ENCODE data around the gene CDC45.

The CDC45 gene

DNA sequence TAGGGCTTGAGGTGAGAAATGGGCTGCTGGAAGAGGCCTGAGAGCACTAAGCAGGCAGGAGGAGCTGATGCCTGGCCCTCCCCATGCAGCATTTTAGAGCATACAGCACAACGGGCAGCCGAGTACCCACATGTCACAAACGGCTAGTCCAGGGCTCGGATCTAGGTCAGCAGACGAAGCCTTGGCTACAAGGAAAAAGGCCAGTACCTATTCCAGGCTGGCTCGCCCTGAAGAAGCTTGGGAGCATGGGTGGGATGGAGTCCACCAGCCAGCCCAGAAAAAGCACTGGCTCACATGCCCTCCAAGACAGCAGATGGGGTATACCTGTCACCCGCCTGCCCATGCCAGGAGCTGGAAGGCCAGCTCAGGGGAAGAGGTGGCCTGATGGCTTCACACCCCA lies 10.3 kb upstream of the CDC45 start:
- no peak for DNase-seq

GRCh38 chr22:19470010-19470409 lies 9.7 kb upstream of the CDC45 start:
- DNase-seq: no peak

DNA sequence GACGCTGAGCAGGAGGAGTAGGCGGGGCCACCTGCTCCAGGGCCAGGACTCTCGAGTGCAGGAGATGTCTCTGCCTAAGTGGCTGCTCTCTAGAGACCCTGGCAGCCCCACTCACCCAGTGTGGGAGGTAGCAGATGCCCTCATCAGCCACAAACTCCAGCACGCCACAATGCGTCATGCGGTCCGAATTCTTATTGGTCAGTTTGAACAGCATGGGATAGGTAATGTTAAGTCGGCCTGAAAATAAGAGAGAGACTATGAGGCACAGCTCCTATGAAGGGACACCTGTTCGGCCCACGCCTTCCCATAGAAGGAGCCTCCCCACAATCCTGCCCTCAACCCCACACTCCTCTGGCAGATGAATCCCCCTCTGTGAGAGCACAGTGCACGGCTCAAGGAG lies 8.1 kb upstream of the CDC45 start:
- DNase-seq: no peak

- no peak for DNase-seq
These were observed 7.5 kb upstream of the CDC45 start for GRCh38 chr22:19472233-19472632.

- no peak for DNase-seq
These were observed 6.1 kb upstream of the CDC45 start for GRCh38 chr22:19473578-19473977.

DNA sequence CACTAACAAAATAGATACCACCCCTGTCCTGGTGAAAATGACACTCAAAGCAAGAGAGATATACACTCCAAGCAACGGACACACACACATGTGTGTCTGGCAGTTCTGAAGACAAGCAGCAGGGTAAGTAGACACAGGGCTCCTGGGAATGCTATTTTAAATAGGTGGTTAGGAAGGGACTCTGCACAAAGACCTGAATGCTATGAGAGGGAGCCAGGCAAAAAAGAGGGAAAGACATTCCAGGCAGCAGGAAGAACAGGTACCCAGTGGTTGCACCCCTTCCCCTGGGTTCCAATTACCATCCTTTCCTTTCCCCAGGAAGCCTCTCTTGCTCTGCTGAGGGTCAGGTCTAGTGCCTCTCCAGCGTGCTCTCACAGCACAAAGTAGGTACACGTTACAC lies 3.7 kb upstream of the CDC45 start:
- DNase-seq: no peak

DNA sequence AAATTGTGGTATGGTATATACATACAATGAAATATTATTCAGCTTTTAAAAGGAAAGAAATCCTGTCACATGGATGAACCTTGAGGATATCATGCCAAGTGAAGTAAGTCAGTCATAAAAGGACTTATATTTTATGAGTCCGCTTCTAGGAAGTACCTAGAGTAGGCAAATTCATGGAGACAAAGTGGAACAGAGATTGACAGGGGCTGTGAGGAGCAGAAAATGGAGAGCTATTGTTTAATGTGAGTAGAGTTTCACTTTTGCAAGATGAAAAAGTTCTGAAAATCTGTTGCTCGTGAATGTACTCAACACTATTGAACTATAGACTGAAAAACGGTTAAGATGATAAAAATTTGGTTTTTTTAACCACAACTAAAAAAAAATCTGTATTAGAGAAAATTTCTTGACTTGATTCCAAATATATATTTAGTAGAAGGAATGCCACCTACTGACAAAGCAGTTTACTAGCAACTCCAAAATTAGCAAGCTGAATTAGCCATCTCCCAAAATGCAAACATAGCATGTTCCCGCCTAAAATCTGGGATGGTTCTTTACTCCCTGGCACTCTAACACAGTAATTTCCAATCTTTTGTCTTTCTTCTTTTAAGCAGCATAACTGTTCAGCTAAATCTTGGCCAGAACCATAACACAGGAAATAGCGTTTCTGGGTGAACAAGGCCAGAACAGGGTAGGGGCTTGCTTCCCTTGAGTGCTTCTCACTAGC lies 2.2 kb upstream of the CDC45 start:
- DNase-seq: no peak

- no peak for DNase-seq
These were observed 1.4 kb upstream of the CDC45 start for GRCh38 chr22:19478045-19478900.

DNA sequence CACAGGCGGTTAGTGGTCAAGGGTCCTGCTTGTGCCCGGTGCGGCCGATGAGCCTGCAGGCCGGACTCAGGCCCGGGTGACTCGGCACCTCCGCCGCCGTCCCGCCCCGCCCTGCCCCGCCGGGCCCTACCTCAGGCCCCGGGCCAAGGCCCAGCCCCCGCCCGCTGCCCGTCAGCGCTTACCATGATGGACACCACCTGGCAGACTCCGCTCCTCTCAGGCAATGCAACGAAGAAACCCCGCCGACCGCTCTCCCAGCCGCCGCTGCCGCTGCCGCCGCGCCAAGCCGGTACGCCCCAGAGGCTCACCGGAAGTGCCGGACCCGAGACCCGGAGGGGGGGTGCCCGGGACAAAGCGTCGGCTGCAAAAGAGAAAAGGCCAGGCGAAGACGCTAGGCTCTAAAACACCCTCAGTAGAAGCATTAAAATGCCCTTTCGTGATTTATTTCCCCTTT lies 792 bp upstream of the CDC45 start, which contains the start of gene UFD1:
TSS of gene UFD1 (minus strand) at position 293 of the 454 bp plus-strand sequence. CDS start at position 185, 108 bp downstream.
- DNase-seq: peak; percentile 56

- no peak for DNase-seq
These were observed 451 bp downstream of the CDC45 start for GRCh38 chr22:19480173-19480568.

GRCh38 chr22:19480789-19481188 lies 1.1 kb downstream of the CDC45 start:
- DNase-seq: no peak

DNA sequence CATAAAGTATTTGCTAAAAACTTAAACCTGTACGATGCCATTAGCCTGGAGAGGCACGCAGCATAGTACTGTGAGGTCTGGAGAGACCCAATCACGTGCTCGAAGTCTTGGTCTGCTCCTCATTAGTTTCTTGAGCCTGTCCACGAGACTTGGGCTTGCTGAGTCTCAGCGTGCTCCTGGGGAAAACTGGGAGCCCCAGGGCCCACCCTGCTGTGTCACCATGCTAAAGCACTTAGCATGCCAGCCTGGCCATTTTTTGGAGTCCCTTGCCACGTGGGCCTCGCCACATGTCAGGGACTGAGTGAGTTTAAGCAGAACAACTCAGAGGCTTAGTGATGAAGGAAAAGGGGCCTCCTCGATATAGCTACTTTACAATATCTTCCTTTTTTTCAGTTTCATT lies 2.6 kb downstream of the CDC45 start:
- no peak for DNase-seq

DNA sequence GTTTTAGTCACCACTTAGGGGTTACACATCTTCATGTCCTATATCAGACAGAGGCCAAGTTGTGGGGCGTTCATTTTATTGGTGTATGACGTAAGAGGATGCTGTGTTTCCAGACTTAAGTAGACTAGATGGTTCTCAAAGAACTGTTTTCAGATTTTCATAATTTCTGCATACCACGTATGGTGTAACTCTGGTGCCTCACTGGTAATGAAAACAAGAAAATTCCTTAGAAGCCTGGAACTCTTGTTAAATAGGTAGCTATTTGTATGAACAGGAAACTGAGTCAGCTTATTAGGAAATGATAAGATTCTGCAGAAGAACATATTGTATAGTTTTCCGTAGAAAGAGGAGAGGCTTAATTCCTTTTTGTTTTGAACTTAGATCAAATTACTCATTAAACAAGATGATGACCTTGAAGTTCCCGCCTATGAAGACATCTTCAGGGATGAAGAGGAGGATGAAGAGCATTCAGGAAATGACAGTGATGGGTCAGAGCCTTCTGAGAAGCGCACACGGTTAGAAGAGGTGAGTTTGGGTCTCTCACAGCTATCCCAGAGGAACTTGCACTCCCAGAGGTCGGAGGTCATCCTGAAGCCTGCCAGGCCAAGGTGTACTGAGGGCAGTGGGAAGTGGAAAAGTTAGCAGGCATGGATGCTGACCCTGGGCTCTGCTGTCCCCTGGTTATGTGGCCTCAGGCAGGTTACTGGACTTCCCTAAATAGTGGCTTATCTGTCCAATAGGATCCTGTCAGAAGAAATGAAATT lies 3.9 kb downstream of the CDC45 start:
- no peak for DNase-seq

DNA sequence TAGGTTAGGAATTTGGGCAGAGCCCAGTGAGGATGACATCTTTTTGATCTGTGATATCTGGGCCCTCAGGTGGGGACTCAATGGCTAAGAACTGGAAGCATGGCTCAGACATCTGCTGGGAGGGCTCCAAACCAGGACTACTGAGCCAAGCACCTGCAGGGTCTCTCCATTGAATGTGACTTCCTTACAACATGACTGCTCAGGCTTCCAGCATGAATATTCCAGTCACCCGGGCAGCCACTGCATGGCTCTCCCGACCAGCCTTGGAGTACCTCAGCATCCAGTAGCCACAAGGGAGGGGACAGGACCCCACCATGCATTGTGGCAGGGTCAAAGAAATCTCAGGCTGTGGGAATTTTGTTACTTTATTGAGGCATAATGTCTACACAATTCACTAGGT lies 8.6 kb downstream of the CDC45 start:
- DNase-seq: no peak

- no peak for DNase-seq
These were observed 9.4 kb downstream of the CDC45 start for GRCh38 chr22:19488884-19489843.

GRCh38 chr22:19490628-19491230 lies 11.0 kb downstream of the CDC45 start:
- no peak for DNase-seq

DNA sequence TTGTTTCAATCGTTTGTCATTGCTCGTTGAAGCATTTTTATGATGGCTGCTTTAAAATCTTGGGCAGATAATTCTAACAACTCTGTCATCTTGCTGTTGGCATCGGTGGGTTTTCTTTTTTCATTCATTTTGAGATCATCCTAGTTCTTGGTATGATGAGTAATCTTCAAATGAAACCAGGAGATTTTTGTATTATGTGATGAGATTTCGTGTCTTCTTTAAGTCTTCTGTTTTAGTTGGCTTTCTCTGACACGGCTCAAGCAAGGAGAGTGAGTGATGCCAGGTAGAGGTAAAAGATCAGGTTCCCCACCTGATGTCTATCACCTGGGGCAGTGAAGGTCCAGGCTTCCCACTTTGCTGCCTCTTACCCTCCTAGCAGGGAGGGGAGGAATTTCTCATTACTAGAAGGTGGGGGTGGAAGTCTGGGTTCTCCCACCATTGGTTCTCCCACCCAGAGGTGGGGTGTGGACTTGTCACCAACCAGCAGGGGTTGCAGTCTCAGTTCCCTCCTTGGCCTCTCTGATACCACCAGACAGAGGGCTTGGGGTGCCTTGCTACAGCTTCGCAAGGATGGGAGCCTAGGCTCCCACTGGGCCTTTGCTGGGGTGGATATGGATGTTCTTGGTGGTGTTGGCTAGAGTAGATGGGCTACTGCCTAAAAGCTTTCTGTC lies 12.9 kb downstream of the CDC45 start:
- DNase-seq: no peak

- DNase-seq: no peak
These were observed 14.4 kb downstream of the CDC45 start for GRCh38 chr22:19494001-19494560.

- DNase-seq: no peak
These were observed 15.0 kb downstream of the CDC45 start for GRCh38 chr22:19494676-19495173.

DNA sequence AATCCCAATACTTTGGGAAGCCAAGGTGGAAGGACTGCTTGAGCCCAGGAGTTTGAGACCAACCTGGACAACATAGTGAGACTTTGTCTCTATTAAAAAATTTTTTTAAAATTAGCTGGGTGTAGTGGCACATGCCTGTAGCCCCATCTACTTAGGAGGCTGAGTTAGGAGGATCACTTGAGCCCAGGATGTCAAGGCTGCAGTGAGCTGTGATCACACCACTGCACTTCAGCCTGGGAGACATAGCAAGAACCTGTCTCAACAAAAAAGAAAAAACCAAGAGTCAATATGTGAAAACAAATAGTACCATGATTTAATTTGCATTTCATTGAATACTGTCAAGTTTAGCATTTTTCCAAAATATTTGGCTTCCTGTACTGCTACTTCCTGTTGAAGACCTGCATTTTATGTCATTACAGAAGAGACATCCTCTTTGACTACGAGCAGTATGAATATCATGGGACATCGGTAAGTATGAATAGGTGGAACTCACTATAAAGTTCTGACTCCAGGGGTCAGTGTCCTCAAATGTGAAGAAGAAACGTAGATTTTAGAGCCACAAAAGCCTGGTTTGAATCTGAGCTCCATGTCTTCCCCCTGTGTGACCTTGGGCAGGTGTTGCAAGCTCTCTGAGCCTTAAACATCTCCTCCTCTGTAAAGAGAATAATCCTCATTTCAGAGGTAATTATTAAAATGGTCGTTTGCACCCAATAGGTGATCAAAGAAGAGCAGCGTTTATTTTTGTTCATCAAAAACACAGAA lies 16.0 kb downstream of the CDC45 start:
- no peak for DNase-seq

Measured in GF-D8 (cell line).